GM12874 (cell line): Measurements from ENCODE around the gene SORCS3.

ENCODE experiments used
- CTCF ChIP-seq: IDR thresholded peaks from 2 replicates; pipeline ENCODE4 v1.5.1; 2011; ENCODE audit warnings: low read depth, mild to moderate bottlenecking, control low read depth, low read length, moderate library complexity; ENCODE audit not compliant: insufficient read depth

SORCS3 gene

GRCh38 chr10:104680467-104681401, 39.6 kb downstream of the SORCS3 start:
- no peak for TF ChIP-seq CTCF

- no peak for TF ChIP-seq CTCF
These were observed 40.4 kb downstream of the SORCS3 start for GRCh38 chr10:104681485-104681884.

GRCh38 chr10:104683567-104683966, 42.5 kb downstream of the SORCS3 start:
- no peak for TF ChIP-seq CTCF

- TF ChIP-seq CTCF = no peak
These were observed 45.7 kb downstream of the SORCS3 start for GRCh38 chr10:104686829-104687228.

GRCh38 chr10:104688251-104689042, 47.4 kb downstream of the SORCS3 start:
- no peak for TF ChIP-seq CTCF

- no peak for TF ChIP-seq CTCF
These were observed 48.0 kb downstream of the SORCS3 start for GRCh38 chr10:104689105-104689504.

GRCh38 chr10:104689547-104689946, 48.5 kb downstream of the SORCS3 start:
- TF ChIP-seq CTCF = no peak
